Thyroid gland (tissue), 4 donors: Measurements from ENCODE around the gene PIP4K2B.

Experiments used
- CTCF ChIP-seq, 6 experiments: fragments of 200-600 bp in 3 of 6; fragments of 450-650 bp in 3 of 6; sonication (generic) in 3 of 6; IDR thresholded peaks; one replicate each; pipeline ENCODE4 v1.5.1; 2016 to 2019; ENCODE audit warnings: antibody characterized with exemption in 6 of 6, mild to moderate bottlenecking in 2 of 6, inconsistent platforms in 1 of 6, moderate library complexity in 1 of 6
- POLR2A ChIP-seq, 2 donors: fragments of 450-650 bp; IDR thresholded peaks; one replicate each; pipeline ENCODE4 v1.6.1; 2017; ENCODE audit warnings: antibody characterized with exemption in 2 of 2, mild to moderate bottlenecking in 2 of 2, moderate library complexity in 1 of 2

DNA sequence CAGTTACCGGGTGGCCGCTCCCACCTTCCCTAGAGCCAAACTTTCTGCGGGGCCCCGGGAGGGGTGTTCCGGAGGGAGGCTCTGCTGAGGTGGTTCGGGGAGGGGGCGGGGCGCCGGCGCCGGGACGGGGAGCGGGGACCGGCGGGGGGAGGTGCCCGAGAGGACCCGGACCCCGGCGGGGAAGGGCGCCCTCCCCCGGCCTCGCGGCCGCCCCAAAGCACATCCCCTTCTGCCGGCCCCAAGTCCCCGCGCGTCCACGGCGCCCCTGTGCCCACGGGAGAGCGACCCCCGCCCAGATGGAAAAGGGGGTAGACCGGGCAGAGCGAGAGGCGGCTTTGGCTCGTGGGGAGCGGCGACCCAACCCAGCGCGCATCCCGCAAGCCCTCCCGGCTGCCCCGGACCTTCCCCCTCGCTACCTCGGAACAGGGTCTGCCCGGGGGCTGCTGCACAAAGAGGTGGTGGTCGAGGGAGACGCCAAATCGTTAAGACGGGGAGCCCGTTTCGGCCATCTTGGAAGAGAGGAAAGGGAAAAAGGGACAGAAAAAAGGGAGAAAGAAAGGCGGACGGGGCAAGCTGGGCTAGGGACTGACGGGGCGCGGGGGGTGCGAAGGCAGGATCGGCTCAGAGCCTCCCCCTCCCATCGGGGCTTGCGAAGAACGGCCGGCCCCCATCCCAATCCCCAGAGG lies 51.8 kb downstream of the PIP4K2B start:
- TF ChIP-seq CTCF (IDR thresholded peaks at IDR 0.05), result peak in 1 of 6 experiments; percentile 5
- peak in 1 of 2 donors; percentile 29 for TF ChIP-seq POLR2A (IDR thresholded peaks at IDR 0.05)
